Psoas muscle (tissue), 8 donors: ENCODE data around the gene ELF2. TPM values are rescaled to one million over a fixed set of nuclear protein-coding genes. Genes with fewer than 3 reads are reported as not detected.
"Not testable (repeated sequence)": the region's sequence is repeated elsewhere in the genome, so short reads cannot be mapped to it uniquely, and the experiment has no call there.

Experiments used
- ATAC-seq, 4 donors: fragments of 200-7000 bp; cut with Tn5 transposase; one replicate each; pipeline ENCODE4 v1.9.1; 2020; ENCODE audit warnings: moderate library complexity in 3 of 4, mild to moderate bottlenecking in 2 of 4
- DNase-seq, 2 donors: peaks; one replicate each; pipeline ENCODE4 v3.0.0-alpha.2; 2020
- H3K27ac ChIP-seq: fragments of 200-600 bp; one replicate; pipeline ENCODE4 v1.8.0; 2022
- H3K27me3 ChIP-seq, 3 donors: fragments of 200-600 bp in 1 of 3; one replicate each; pipeline versions ENCODE4 v1.6.1 to v1.8.0; 2013 to 2022; ENCODE audit warnings: low read length in 2 of 3, mild to moderate bottlenecking in 2 of 3, moderate library complexity in 1 of 3; ENCODE audit not compliant: insufficient read depth in 3 of 3
- H3K36me3 ChIP-seq, 2 donors: fragments of 200-600 bp in 1 of 2; one replicate each; pipeline versions ENCODE4 v1.6.1 to v1.8.0; 2013 to 2022; ENCODE audit warnings: low read depth in 1 of 2, mild to moderate bottlenecking in 1 of 2, moderate library complexity in 1 of 2; ENCODE audit not compliant: insufficient read depth in 1 of 2
- H3K4me1 ChIP-seq: fragments of 200-600 bp; one replicate; pipeline ENCODE4 v1.8.0; 2022
- H3K4me3 ChIP-seq: fragments of 200-600 bp; one replicate; pipeline ENCODE4 v1.8.0; 2022; ENCODE audit warnings: mild to moderate bottlenecking
- H3K9me3 ChIP-seq: fragments of 200-600 bp; one replicate; pipeline ENCODE4 v1.8.0; 2022
- WGBS, 3 donors: extraction: QIAGEN DNeasy Blood & Tissue Kit; methylation state at CpG; one replicate each; pipeline versions ENCODE4 v1.1.6 to v1.1.7; 2013; 5-methylcytosine and 5-hydroxymethylcytosine counted together
- intact Hi-C, 2 donors: fragments of 100-400 bp; cut with DNase I; formaldehyde crosslinking; loops; one replicate each; pipeline versions ENCODE4 v1.11.0 to v1.14.2; 2022
- polyA plus RNA-seq, 3 donors: library from polyadenylated mRNA; stranded (reverse); fragments of 200-250 nt; gene quantifications; one replicate each; pipeline ENCODE4 v1.2.3, GENCODE V29; 2013
- total RNA-seq, 4 donors: library from RNA; stranded (reverse); fragmentation: NEBNext Ultra II Directional in 2 of 4; extraction: Animal tissue kit (Norgen Biotek cat#: 25700) in 2 of 4; gene quantifications; one replicate each; pipeline versions ENCODE4 v1.2.1 to v1.2.4, GENCODE V29; 2021 to 2023
- TF ChIP-seq, protein P1 (sequence below): fragments of 200-600 bp; IDR thresholded peaks from one replicate; pipeline ENCODE4 v1.8.0; 2022; ENCODE audit warnings: antibody characterized with exemption
- donor health status: healthy with polysubstance abuse.
- donor health status: DM: no; HTN: no; CAD: no; lungs with moderate emphysema.
- donor health status: Bipolar disorder and iron deficiency.
- donor health status: healthy.
- donor health status: DM: yes; HTN: yes; CAD: no.
- donor health status: DM: no; HTN: no; CAD: no.
- donor health status: DM: no; HTN: no; CAD: no.
- donor health status: DM: yes; HTN: yes; CAD: no.

The ELF2 gene
- total and polyA plus RNA-seq, 7 donors = 10.3 to 31.7 (median 27.0) TPM

DNA sequence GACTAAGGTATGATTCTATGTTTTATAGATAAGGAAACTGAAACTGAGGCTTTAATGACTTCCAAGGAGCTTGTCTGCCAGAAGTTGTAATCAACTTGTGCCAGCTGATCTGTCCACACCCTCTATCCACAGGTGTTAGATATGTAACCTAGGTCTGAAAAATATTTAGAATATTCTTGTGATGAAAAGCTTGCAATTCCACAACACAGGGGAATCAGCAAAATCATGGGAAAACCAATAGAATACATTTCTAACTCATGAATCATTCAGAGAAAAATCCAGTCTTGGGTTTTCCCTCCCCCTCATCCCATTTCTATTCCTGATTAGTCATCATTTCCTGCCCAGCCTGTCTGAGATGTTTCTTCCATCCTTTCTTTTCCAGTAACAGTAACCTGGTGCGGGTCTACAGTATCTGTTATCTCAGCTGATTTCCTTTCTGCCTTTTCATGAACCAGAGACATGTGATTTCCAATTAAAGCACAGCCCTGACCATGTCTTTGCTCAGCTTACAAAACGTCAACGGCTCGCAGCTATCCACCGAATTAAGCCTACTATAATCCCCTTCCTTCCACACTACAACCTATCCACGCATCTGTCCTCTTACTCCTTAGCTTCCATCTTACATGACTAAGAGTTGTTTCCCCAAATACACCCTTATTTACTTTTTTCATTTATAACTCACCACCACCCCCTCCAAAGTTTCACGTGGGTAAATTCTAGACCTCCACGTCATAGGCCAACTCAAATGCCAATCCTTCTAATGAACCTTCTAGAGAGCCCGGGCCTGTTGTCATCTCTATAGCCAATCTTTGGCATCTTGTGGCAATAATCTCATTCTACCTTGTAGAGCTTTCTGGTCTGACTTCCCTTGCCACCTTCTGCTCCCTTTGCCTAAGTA, 162.4 kb downstream of the ELF2 start:
- Histone ChIP-seq H3K9me3 (no peaks in the 10 kb centered on the region), H3K36me3 (no peaks in the 10 kb centered on the region), H3K27me3 (peaks cover 0 to 1% (median 0%) of the 10 kb centered on the region in 3 donors), H3K27ac (peak overlapping the region; percentile 92), H3K4me3 (peak overlapping the region; percentile 77), H3K4me1 (peaks cover 34% of the 10 kb centered on the region)
- intact Hi-C loops = no loop called here
- TF ChIP-seq, protein P1, sequence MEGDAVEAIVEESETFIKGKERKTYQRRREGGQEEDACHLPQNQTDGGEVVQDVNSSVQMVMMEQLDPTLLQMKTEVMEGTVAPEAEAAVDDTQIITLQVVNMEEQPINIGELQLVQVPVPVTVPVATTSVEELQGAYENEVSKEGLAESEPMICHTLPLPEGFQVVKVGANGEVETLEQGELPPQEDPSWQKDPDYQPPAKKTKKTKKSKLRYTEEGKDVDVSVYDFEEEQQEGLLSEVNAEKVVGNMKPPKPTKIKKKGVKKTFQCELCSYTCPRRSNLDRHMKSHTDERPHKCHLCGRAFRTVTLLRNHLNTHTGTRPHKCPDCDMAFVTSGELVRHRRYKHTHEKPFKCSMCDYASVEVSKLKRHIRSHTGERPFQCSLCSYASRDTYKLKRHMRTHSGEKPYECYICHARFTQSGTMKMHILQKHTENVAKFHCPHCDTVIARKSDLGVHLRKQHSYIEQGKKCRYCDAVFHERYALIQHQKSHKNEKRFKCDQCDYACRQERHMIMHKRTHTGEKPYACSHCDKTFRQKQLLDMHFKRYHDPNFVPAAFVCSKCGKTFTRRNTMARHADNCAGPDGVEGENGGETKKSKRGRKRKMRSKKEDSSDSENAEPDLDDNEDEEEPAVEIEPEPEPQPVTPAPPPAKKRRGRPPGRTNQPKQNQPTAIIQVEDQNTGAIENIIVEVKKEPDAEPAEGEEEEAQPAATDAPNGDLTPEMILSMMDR = no peak
- WGBS, 3 donors = 7 to 16% (median 8%) methylated on average over 9 of the region's 9 CpGs
- no peak for DNase-seq
- peak; percentile 38 to 56 (median 47) for ATAC-seq

DNA sequence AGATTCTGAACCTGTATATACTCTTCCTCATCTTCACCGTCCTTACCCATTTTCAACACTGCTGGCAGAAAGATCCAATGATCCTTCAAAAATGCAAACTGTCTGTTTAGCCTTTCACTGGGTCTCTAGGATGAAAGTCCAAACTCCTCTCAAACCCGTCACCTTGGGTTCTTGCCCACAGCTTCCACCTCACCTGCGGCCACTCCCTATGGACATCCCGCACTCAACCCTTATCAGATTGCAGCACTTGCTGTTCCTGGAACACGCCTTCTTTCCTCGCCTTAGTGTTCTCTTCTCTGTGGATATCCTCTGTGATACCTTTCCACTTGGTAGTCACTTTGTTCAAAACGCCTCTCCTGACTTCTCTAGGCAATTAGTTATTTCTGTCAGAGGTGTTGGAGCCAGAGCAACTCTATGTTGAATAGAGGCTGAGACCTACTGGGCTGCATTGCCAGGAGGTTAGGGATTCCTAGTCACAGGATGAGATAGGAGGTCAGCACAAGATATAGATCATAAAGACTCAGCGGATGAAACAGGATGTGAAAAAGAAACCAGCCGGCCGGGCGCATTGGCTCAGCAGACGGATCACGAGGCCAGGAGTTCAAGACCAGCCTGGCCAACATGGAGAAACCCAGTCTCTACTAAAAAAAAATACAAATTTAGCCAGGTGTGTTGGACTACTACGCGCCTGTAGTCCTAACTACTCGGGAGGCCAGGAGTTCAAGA, 165.6 kb downstream of the ELF2 start:
- intact Hi-C loops = no loop called here
- 88 to 91% (median 89%) methylated on average over 16 of the region's 16 CpGs for WGBS, 3 donors
- no peak for ATAC-seq
- DNase-seq = no peak
- Histone ChIP-seq H3K36me3 (no peaks in the 10 kb centered on the region), H3K4me1 (peaks cover 15% of the 10 kb centered on the region), H3K27ac (no peak overlapping the region), H3K27me3 (peaks cover 0 to 1% (median 0%) of the 10 kb centered on the region in 3 donors), H3K9me3 (peaks cover 6% of the 10 kb centered on the region), H3K4me3 (no peak overlapping the region)
- TF ChIP-seq, protein P1 = no peak

DNA sequence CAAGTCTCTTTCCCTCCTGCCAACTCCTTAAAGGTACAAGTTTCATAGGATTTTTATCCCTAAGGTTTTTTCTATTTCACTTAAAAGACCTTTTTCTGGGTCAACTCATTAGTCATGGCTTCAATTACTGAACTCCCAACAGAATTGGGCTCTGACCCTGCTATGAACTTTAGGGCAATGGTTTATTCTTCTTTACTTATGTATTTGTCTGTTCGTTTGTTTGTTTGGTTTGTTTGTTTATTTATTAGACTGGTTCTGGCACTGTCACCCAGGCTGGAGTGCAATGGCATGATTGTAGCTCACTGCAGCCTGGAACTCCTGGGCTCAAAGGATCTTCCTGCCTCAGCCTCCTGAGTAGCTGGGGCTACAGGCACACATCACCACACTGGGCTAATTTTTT, 167.3 kb downstream of the ELF2 start:
- no peak overlapping the region for H3K27ac ChIP-seq
- H3K36me3 ChIP-seq = no peaks in the 10 kb centered on the region
- TF ChIP-seq, protein P1 = no peak
- 23 to 50% (median 33%) methylated on average over 1 of the region's 1 CpG for WGBS, 3 donors
- ATAC-seq (no peak), DNase-seq (no peak)
- peaks cover 0 to 1% (median 0%) of the 10 kb centered on the region in 3 donors for H3K27me3 ChIP-seq
- H3K4me1 ChIP-seq = peaks cover 9% of the 10 kb centered on the region
- intact Hi-C loops = no loop called here
- no peak overlapping the region for H3K4me3 ChIP-seq
- H3K9me3 ChIP-seq = peaks cover 6% of the 10 kb centered on the region

DNA sequence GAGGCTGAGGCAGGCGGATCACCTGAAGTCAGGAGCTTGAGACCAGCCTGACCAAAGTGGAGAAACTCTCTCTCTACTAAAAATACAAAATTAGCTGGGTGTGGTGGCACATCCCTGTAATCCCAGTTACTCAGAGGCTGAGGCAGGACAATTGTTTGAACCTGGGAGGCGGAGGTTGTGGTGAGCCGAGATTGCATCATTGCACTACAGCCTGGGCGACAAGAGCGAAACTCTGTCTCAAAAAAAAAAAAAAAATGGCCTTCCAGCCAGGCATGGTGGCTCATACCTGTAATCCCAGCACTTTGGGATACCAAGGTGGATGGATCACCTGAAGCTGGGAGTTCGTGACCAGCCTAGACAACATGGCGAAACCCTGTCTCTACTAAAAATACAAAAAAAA, 168.7 kb downstream of the ELF2 start:
- H3K4me1 ChIP-seq, H3K36me3 ChIP-seq, H3K27me3 ChIP-seq, intact Hi-C loops, H3K27ac ChIP-seq, ATAC-seq, H3K9me3 ChIP-seq, DNase-seq, H3K4me3 ChIP-seq: not testable (repeated sequence)
- WGBS, 3 donors = 94 to 99% (median 98%) methylated on average over 7 of the region's 7 CpGs

DNA sequence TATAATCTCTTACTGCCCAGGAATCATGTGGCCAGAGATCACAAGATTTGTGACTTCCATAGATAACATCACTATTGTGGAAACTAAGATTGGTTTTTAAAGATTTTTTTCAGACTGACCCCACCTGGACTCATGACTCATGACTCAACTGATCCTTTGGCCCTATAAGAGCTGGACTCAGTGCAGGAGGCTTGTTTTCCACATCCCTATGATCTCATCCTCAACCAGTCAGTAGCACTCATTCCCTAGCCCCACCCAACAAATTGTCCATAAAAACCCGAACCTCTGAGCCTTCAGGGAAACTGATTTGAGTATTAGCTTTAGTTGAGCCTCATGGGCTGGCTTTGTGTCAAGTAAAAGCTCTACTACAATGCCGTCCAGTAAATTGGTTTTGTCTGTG, 169.4 kb downstream of the ELF2 start:
- Histone ChIP-seq H3K9me3 (peaks cover 6% of the 10 kb centered on the region), H3K4me1 (no peaks in the 10 kb centered on the region), H3K27ac (no peak overlapping the region), H3K27me3 (peaks cover 0 to 1% (median 0%) of the 10 kb centered on the region in 3 donors), H3K36me3 (no peaks in the 10 kb centered on the region), H3K4me3 (no peak overlapping the region)
- no peak for ATAC-seq
- DNase-seq = no peak
- intact Hi-C loops = no loop called here
- 72 to 88% (median 84%) methylated on average over 2 of the region's 2 CpGs for WGBS, 3 donors
- TF ChIP-seq, protein P1 = no peak
